SK-N-SH treated with all-trans-retinoic acid at 6 μM for 48 hours (cell line): ENCODE results near the gene ACP2.

Source experiments
- ATAC-seq: fragments of 200-7000 bp; cut with Tn5 transposase; 3 replicates; pipeline ENCODE4 v1.9.1; 2020; ENCODE audit warnings: mild to moderate bottlenecking, moderate library complexity
- ARNTL ChIP-seq: fragments of 450-650 bp; formaldehyde crosslinking; IDR thresholded peaks from 2 replicates; pipeline ENCODE4 v1.5.0; 2020; ENCODE audit warnings: low read depth, mild to moderate bottlenecking, moderate library complexity, borderline replicate concordance
- BACH2 ChIP-seq: fragments of 250-450 bp; sonication (Bioruptor Pico); IDR thresholded peaks from 2 replicates; pipeline ENCODE4 v1.9.0; 2021; ENCODE audit warnings: mild to moderate bottlenecking, borderline replicate concordance
- CSDC2 ChIP-seq: fragments of 250-450 bp; sonication (Bioruptor Pico); IDR thresholded peaks from 2 replicates; pipeline ENCODE4 v1.5.0; 2020; ENCODE audit warnings: mild to moderate bottlenecking, moderate library complexity
- CSRNP3 ChIP-seq: fragments of 250-450 bp; sonication (Bioruptor Pico); IDR thresholded peaks from 2 replicates; pipeline ENCODE4 v1.5.1; 2021; ENCODE audit warnings: mild to moderate bottlenecking, moderate library complexity
- ESRRG ChIP-seq: fragments of 250-450 bp; sonication (Bioruptor Pico); IDR thresholded peaks from 2 replicates; pipeline ENCODE4 v1.6.1; 2021; ENCODE audit warnings: mild to moderate bottlenecking
- GLIS3 ChIP-seq: fragments of 250-450 bp; sonication (Bioruptor Pico); IDR thresholded peaks from 2 replicates; pipeline ENCODE4 v1.5.0; 2020; ENCODE audit warnings: mild to moderate bottlenecking, moderate library complexity
- ISL1 ChIP-seq: fragments of 250-450 bp; sonication (Bioruptor Pico); IDR thresholded peaks from 2 replicates; pipeline ENCODE4 v2.1.2; 2022; ENCODE audit warnings: mild to moderate bottlenecking, moderate library complexity
- OSR1 ChIP-seq: fragments of 250-450 bp; sonication (Bioruptor Pico); IDR thresholded peaks from 2 replicates; pipeline ENCODE4 v1.8.0; 2022; ENCODE audit warnings: moderate library complexity, mild to moderate bottlenecking, inconsistent platforms
- PATZ1 ChIP-seq: fragments of 250-450 bp; sonication (Bioruptor Pico); IDR thresholded peaks from 2 replicates; pipeline ENCODE4 v1.8.0; 2020; ENCODE audit warnings: mild to moderate bottlenecking, moderate library complexity, borderline replicate concordance
- PPARA ChIP-seq: fragments of 250-450 bp; sonication (Bioruptor Pico); IDR thresholded peaks from 2 replicates; pipeline ENCODE4 v1.5.0; 2020; ENCODE audit warnings: mild to moderate bottlenecking, borderline replicate concordance
- RARB ChIP-seq: fragments of 250-450 bp; sonication (Bioruptor Pico); IDR thresholded peaks from 2 replicates; pipeline ENCODE4 v1.8.0; 2021; ENCODE audit warnings: mild to moderate bottlenecking, moderate library complexity
- SNAI2 ChIP-seq: fragments of 250-450 bp; sonication (Bioruptor Pico); IDR thresholded peaks from 2 replicates; pipeline ENCODE4 v1.5.0; 2020; ENCODE audit warnings: mild to moderate bottlenecking, moderate library complexity
- TCF4 ChIP-seq: fragments of 250-450 bp; sonication (Bioruptor Pico); IDR thresholded peaks from 2 replicates; pipeline ENCODE4 v1.8.0; 2021; ENCODE audit warnings: mild to moderate bottlenecking, moderate library complexity, borderline replicate concordance
- ZC3H10 ChIP-seq: fragments of 250-450 bp; sonication (Bioruptor Pico); IDR thresholded peaks from 2 replicates; pipeline ENCODE4 v1.5.1; 2021; ENCODE audit warnings: mild to moderate bottlenecking, moderate library complexity
- ZFP30 ChIP-seq: fragments of 450-650 bp; formaldehyde crosslinking; IDR thresholded peaks from 2 replicates; pipeline ENCODE4 v1.5.0; 2022; ENCODE audit warnings: mild to moderate bottlenecking, moderate library complexity
- ZNF565 ChIP-seq: fragments of 450-650 bp; formaldehyde crosslinking; conservative IDR thresholded peaks from 2 replicates; pipeline ENCODE4 v1.5.0; 2020; ENCODE audit warnings: low read depth, mild to moderate bottlenecking, moderate library complexity
- ZNF8 ChIP-seq: fragments of 450-650 bp; formaldehyde crosslinking; IDR thresholded peaks from 2 replicates; pipeline ENCODE4 v1.5.0; 2020; ENCODE audit warnings: mild to moderate bottlenecking, moderate library complexity
- TF ChIP-seq, protein P1 (sequence below): fragments of 250-450 bp; sonication (Bioruptor Pico); IDR thresholded peaks from 2 replicates; pipeline ENCODE4 v1.5.0; 2020; ENCODE audit warnings: mild to moderate bottlenecking, moderate library complexity
- TF ChIP-seq, protein P2 (sequence below): fragments of 250-450 bp; sonication (Bioruptor Pico); IDR thresholded peaks from 2 replicates; pipeline ENCODE4 v1.5.1; 2020; ENCODE audit warnings: low read depth, mild to moderate bottlenecking, moderate library complexity

ACP2 gene

GRCh38 chr11:47260366-47260765 lies 11.8 kb upstream of the ACP2 start:
- TF ChIP-seq PATZ1 (CRISPR knock-in tag) (no peak), ESRRG (CRISPR knock-in tag) (no peak), ZFP30 (CRISPR knock-in tag) (no peak), OSR1 (no peak), CSDC2 (no peak), ISL1 (CRISPR knock-in tag) (no peak), ZNF8 (no peak), CSRNP3 (no peak)
- no peak for ATAC-seq

- peak; percentile 80 for ATAC-seq
- no peak for TF ChIP-seq ZC3H10 (CRISPR knock-in tag)
- no peak for TF ChIP-seq ZNF8
- TF ChIP-seq, protein P1, sequence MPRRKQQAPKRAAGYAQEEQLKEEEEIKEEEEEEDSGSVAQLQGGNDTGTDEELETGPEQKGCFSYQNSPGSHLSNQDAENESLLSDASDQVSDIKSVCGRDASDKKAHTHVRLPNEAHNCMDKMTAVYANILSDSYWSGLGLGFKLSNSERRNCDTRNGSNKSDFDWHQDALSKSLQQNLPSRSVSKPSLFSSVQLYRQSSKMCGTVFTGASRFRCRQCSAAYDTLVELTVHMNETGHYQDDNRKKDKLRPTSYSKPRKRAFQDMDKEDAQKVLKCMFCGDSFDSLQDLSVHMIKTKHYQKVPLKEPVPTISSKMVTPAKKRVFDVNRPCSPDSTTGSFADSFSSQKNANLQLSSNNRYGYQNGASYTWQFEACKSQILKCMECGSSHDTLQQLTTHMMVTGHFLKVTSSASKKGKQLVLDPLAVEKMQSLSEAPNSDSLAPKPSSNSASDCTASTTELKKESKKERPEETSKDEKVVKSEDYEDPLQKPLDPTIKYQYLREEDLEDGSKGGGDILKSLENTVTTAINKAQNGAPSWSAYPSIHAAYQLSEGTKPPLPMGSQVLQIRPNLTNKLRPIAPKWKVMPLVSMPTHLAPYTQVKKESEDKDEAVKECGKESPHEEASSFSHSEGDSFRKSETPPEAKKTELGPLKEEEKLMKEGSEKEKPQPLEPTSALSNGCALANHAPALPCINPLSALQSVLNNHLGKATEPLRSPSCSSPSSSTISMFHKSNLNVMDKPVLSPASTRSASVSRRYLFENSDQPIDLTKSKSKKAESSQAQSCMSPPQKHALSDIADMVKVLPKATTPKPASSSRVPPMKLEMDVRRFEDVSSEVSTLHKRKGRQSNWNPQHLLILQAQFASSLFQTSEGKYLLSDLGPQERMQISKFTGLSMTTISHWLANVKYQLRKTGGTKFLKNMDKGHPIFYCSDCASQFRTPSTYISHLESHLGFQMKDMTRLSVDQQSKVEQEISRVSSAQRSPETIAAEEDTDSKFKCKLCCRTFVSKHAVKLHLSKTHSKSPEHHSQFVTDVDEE (CRISPR knock-in tag) = no peak
- no peak for TF ChIP-seq GLIS3
- TF ChIP-seq CSDC2 = no peak
- TF ChIP-seq, protein P2, sequence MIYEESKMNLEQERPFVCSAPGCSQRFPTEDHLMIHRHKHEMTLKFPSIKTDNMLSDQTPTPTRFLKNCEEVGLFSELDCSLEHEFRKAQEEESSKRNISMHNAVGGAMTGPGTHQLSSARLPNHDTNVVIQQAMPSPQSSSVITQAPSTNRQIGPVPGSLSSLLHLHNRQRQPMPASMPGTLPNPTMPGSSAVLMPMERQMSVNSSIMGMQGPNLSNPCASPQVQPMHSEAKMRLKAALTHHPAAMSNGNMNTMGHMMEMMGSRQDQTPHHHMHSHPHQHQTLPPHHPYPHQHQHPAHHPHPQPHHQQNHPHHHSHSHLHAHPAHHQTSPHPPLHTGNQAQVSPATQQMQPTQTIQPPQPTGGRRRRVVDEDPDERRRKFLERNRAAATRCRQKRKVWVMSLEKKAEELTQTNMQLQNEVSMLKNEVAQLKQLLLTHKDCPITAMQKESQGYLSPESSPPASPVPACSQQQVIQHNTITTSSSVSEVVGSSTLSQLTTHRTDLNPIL (CRISPR knock-in tag) = no peak
- no peak for TF ChIP-seq ZFP30 (CRISPR knock-in tag)
- TF ChIP-seq RARB = no peak
- TF ChIP-seq PATZ1 (CRISPR knock-in tag) = no peak
- TF ChIP-seq OSR1 = no peak
- no peak for TF ChIP-seq ARNTL (CRISPR knock-in tag)
- TF ChIP-seq ISL1 (CRISPR knock-in tag) = no peak
- TF ChIP-seq CSRNP3 = no peak
- TF ChIP-seq SNAI2 (CRISPR knock-in tag) = no peak
- TF ChIP-seq ZNF565 (CRISPR knock-in tag) = no peak
- TF ChIP-seq PPARA (CRISPR knock-in tag) = no peak
- no peak for TF ChIP-seq TCF4
- TF ChIP-seq BACH2 (CRISPR knock-in tag) = no peak
Observed at GRCh38 chr11:47259232-47259977, 10.8 kb upstream of the ACP2 start.
